ENCODE results near the gene RSKR. TPM values are rescaled to one million over a fixed set of nuclear protein-coding genes. Genes with fewer than 3 reads are reported as not detected.

Gene RSKR
- polyA plus RNA-seq, 2 of the 4 experiments (the other 2 are of a cell fraction), result 5.8 to 18.7 TPM

- DNase-seq (ENCODE audit: low read depth in 1 of 2, low spot score in 1 of 2) (no peak), ATAC-seq (no peak), FAIRE-seq (no peak)
- TF ChIP-seq ZC3H11A (IDR thresholded peaks at IDR 0.05) (no peak), HEYL (CRISPR knock-in tag; IDR thresholded peaks at IDR 0.05) (no peak), HOXA7 (CRISPR knock-in tag; IDR thresholded peaks at IDR 0.05) (no peak), CBX2 (IDR thresholded peaks at IDR 0.05; ENCODE audit: borderline replicate concordance, low read depth) (no peak), MYC (IDR thresholded peaks at IDR 0.05; ENCODE audit: borderline replicate concordance, low read length) (no peak), ZSCAN20 (CRISPR knock-in tag; IDR thresholded peaks at IDR 0.05) (no peak), BCL3 (IDR thresholded peaks at IDR 0.05) (no peak), EHMT2 (IDR thresholded peaks at IDR 0.05; ENCODE audit: low read depth) (no peak), KDM1A (IDR thresholded peaks at IDR 0.05; ENCODE audit: low read depth) (no peak), E2F6 (IDR thresholded peaks at IDR 0.05; ENCODE audit: borderline replicate concordance, low read depth) (no peak), SREBF2 (IDR thresholded peaks at IDR 0.05) (no peak), CHD4 (IDR thresholded peaks at IDR 0.05; ENCODE audit: borderline replicate concordance) (no peak), CBX8 (IDR thresholded peaks at IDR 0.05) (no peak), BHLHE40 (IDR thresholded peaks at IDR 0.05; ENCODE audit: low read depth, low read length) (no peak), RAD21 (conservative IDR thresholded peaks at IDR 0.05 in 1 of 2, IDR thresholded peaks at IDR 0.05 in 1 of 2) (no peak), RFX5 (IDR thresholded peaks at IDR 0.05) (no peak), HOXB13 (CRISPR knock-in tag; IDR thresholded peaks at IDR 0.05; ENCODE audit: low read depth) (no peak), POLR2AphosphoS2 (conservative IDR thresholded peaks at IDR 0.05; ENCODE audit: low read length) (no peak)
- no peak overlapping the region for H3K4me2 ChIP-seq
- 84% methylated on average over 2 of the region's 2 CpGs for WGBS (ENCODE audit: missing lambda C conversion rate)
- ChIA-PET POLR2A (no interaction called here), CTCF (interaction anchor here (0.8 to 6.8 kb wide), 10 partner anchors 9 to 78 kb away, joined by 3 to 81 read pairs (median 4); partner anchors contain the start of genes SDF2, SUPT6H and TLCD1)
- H3K27ac ChIP-seq, result no peak overlapping the region
- H3K4me1 ChIP-seq, result peaks cover 18% of the 10 kb centered on the region
- no peaks in the 10 kb centered on the region for H3K9me3 ChIP-seq
- no peak overlapping the region for H3K4me3 ChIP-seq
Measured at GRCh38 chr17:28648698-28649097, 34.7 kb upstream of the RSKR start.

GRCh38 chr17:28646039-28646754, 32.2 kb upstream of the RSKR start:
- TF ChIP-seq CHD4 (IDR thresholded peaks at IDR 0.05; ENCODE audit: borderline replicate concordance) (no peak), REST (IDR thresholded peaks at IDR 0.05) (no peak)
- Histone ChIP-seq H3K9me3 (no peaks in the 10 kb centered on the region), H3K4me3 (no peak overlapping the region), H3K4me1 (peaks cover 32% of the 10 kb centered on the region), H3K27ac (peak overlapping the region; percentile 97 to 99), H3K4me2 (peak overlapping the region; percentile 79)
- FAIRE-seq (no peak), DNase-seq (ENCODE audit: low read depth in 1 of 2, low spot score in 1 of 2) (peak in 1 of 2 experiments; percentile 44), ATAC-seq (no peak)
- ChIA-PET CTCF (interaction anchor here (0.5 to 6.8 kb wide), 26 partner anchors 11 to 307 kb away, joined by 3 to 90 read pairs (median 5); partner anchors contain the start of genes NEK8, PROCA1, RPL23A and SDF2), POLR2A (interaction anchor here (0.8 to 2.6 kb wide), 8 partner anchors 14 to 79 kb away, joined by 3 to 41 read pairs (median 6); partner anchors contain the start of genes PROCA1, RPL23A, SDF2 and SUPT6H)
- WGBS (ENCODE audit: missing lambda C conversion rate), result 66% methylated on average over 12 of the region's 12 CpGs

Data from A549 (cell line).